ENCODE measurements around the gene PPFIBP2. TPM values are rescaled to one million over a fixed set of nuclear protein-coding genes. Genes with fewer than 3 reads are reported as not detected.

PPFIBP2 gene
- polyA plus RNA-seq, 2 of the 4 experiments (the other 2 are of a cell fraction): 13.4 to 32.5 TPM

DNA sequence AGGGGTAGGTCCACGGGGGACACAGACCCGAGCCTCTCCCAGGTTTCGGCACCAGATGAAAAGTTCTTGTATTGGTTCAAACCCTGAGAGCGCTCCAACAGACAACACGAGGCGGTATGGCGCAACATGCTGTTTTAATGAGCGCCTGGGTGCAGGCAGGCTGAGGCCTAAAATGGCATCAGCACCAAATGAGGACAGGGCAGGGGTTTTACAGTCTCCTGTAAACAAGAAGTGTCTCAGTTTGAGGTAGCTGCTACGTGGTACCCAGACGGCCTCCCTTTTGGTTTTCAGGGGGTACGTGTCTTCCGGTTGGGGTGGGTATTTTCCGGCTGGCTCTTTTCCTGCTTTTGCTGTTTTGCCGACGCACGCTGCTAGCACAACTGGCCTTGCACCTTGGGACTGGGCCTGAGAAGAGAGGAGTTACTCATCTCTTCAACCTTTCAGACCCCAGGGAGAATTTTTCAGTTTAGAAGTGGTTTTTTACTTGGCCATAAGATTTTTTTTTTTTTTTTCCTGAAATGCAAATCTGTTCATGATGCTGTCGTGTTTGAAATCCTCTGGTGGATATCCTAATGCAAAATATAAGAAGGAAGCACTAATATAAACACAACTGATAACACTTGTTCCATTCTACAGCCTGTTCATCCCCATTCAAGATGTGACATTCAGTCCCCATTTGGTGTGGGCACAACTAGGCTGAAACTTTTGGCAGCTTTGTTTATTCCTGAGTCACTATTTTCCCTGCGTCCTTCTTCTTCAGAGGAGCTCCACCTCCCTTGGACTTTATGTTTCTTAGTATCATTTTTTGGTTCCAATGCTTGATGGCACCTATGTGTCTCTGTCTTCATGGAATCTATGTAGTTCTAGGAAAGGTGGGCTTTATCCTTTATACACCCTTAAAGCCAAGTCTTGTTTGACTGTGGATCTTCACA, 6.5 kb downstream of the PPFIBP2 start (continued):
- no peak for TF ChIP-seq FOSL2 (IDR thresholded peaks at IDR 0.05)
- no peak for TF ChIP-seq FOSL2 (CRISPR knock-in tag; IDR thresholded peaks at IDR 0.05)
- TF ChIP-seq, protein P1, sequence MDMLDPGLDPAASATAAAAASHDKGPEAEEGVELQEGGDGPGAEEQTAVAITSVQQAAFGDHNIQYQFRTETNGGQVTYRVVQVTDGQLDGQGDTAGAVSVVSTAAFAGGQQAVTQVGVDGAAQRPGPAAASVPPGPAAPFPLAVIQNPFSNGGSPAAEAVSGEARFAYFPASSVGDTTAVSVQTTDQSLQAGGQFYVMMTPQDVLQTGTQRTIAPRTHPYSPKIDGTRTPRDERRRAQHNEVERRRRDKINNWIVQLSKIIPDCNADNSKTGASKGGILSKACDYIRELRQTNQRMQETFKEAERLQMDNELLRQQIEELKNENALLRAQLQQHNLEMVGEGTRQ (IDR thresholded peaks at IDR 0.05): no peak
- no peak for TF ChIP-seq CHD2 (IDR thresholded peaks at IDR 0.05; ENCODE audit: low read length, partially characterized antibody)
- TF ChIP-seq POLR2AphosphoS2 (conservative IDR thresholded peaks at IDR 0.05; ENCODE audit: low read length): no peak
- no peak for TF ChIP-seq JUN (IDR thresholded peaks at IDR 0.05)

DNA sequence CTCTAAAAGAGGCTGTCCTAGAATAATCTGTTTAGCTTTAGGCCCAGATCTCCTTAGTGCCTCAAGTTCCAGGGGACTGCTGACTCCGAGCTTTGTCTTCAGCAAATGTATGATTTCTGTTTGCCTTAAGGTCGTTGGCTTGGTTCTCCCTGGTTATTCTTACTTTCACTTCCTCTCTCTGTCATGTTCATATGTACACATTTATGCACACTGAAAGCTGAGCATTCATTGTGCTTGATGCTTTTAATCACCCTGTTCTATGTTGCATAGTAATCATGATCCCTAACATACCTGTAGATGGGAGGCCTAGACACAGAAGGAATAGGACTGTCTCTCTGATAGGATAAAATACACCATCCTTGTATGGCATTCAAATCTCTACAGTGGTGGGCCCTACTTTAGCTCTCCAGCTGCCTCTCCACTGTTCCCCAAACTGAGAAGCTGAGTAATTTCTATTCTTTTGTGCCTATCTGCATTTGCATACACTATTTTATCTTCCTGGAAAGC, 7.2 kb downstream of the PPFIBP2 start:
- DNase-seq (ENCODE audit: low read depth in 1 of 2, low spot score in 1 of 2) (no peak), ATAC-seq (no peak), FAIRE-seq (no peak)
- no peaks in the 10 kb centered on the region for H3K4me1 ChIP-seq
- H3K4me3 ChIP-seq: no peak overlapping the region
- ChIA-PET CTCF (interaction anchor here (0.8 to 4.3 kb wide), 4 partner anchors 8 to 144 kb away, joined by 4 to 29 read pairs (median 14); partner anchors contain the start of gene PPFIBP2), POLR2A (no interaction called here)
- H3K27ac ChIP-seq: no peak overlapping the region
- TF ChIP-seq, protein P2, sequence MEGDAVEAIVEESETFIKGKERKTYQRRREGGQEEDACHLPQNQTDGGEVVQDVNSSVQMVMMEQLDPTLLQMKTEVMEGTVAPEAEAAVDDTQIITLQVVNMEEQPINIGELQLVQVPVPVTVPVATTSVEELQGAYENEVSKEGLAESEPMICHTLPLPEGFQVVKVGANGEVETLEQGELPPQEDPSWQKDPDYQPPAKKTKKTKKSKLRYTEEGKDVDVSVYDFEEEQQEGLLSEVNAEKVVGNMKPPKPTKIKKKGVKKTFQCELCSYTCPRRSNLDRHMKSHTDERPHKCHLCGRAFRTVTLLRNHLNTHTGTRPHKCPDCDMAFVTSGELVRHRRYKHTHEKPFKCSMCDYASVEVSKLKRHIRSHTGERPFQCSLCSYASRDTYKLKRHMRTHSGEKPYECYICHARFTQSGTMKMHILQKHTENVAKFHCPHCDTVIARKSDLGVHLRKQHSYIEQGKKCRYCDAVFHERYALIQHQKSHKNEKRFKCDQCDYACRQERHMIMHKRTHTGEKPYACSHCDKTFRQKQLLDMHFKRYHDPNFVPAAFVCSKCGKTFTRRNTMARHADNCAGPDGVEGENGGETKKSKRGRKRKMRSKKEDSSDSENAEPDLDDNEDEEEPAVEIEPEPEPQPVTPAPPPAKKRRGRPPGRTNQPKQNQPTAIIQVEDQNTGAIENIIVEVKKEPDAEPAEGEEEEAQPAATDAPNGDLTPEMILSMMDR (IDR thresholded peaks at IDR 0.05): no peak
- H3K9me3 ChIP-seq: no peaks in the 10 kb centered on the region
- no peak overlapping the region for H3K4me2 ChIP-seq
- WGBS (ENCODE audit: missing lambda C conversion rate): 23% methylated on average over 2 of the region's 2 CpGs

DNA sequence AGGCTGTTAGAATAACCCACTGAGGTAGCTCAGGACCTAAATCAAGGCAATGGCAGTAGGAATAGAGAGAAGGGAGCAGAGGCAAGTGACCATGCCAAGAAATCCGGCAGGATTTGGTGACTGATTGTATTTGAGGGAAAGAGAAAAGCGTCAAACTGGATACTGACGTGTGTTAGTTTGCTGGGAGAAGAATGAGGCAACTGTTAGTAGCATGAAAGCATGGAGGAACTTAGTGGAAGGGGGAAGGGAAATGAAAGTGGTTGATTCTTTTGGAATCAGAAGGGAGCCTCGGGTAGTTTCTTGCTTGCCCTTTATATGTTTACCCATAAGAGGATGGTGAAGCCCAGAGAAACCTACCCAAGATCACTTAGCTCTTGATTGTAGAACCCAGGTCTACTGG, 8.3 kb downstream of the PPFIBP2 start:
- DNase-seq (ENCODE audit: low read depth in 1 of 2, low spot score in 1 of 2) (no peak), ATAC-seq (no peak), FAIRE-seq (no peak)
- TF ChIP-seq FOXS1 (CRISPR knock-in tag; IDR thresholded peaks at IDR 0.05) (no peak), HDAC2 (IDR thresholded peaks at IDR 0.05) (no peak), FOSL2 (IDR thresholded peaks at IDR 0.05) (no peak), FOSL2 (CRISPR knock-in tag; IDR thresholded peaks at IDR 0.05) (no peak), TP53 (CRISPR knock-in tag; IDR thresholded peaks at IDR 0.05) (no peak), RFX5 (IDR thresholded peaks at IDR 0.05) (no peak), CHD2 (IDR thresholded peaks at IDR 0.05; ENCODE audit: low read length, partially characterized antibody) (no peak), JUNB (IDR thresholded peaks at IDR 0.05) (no peak), GATA3 (IDR thresholded peaks at IDR 0.05; ENCODE audit: borderline replicate concordance) (no peak), CBX8 (IDR thresholded peaks at IDR 0.05) (no peak), RAD21 (conservative IDR thresholded peaks at IDR 0.05 in 1 of 2, IDR thresholded peaks at IDR 0.05 in 1 of 2) (no peak)
- TF ChIP-seq, protein P3, sequence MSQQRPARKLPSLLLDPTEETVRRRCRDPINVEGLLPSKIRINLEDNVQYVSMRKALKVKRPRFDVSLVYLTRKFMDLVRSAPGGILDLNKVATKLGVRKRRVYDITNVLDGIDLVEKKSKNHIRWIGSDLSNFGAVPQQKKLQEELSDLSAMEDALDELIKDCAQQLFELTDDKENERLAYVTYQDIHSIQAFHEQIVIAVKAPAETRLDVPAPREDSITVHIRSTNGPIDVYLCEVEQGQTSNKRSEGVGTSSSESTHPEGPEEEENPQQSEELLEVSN (IDR thresholded peaks at IDR 0.05; ENCODE audit: borderline replicate concordance, low read depth): no peak
- TF ChIP-seq, protein P4, sequence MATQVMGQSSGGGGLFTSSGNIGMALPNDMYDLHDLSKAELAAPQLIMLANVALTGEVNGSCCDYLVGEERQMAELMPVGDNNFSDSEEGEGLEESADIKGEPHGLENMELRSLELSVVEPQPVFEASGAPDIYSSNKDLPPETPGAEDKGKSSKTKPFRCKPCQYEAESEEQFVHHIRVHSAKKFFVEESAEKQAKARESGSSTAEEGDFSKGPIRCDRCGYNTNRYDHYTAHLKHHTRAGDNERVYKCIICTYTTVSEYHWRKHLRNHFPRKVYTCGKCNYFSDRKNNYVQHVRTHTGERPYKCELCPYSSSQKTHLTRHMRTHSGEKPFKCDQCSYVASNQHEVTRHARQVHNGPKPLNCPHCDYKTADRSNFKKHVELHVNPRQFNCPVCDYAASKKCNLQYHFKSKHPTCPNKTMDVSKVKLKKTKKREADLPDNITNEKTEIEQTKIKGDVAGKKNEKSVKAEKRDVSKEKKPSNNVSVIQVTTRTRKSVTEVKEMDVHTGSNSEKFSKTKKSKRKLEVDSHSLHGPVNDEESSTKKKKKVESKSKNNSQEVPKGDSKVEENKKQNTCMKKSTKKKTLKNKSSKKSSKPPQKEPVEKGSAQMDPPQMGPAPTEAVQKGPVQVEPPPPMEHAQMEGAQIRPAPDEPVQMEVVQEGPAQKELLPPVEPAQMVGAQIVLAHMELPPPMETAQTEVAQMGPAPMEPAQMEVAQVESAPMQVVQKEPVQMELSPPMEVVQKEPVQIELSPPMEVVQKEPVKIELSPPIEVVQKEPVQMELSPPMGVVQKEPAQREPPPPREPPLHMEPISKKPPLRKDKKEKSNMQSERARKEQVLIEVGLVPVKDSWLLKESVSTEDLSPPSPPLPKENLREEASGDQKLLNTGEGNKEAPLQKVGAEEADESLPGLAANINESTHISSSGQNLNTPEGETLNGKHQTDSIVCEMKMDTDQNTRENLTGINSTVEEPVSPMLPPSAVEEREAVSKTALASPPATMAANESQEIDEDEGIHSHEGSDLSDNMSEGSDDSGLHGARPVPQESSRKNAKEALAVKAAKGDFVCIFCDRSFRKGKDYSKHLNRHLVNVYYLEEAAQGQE (IDR thresholded peaks at IDR 0.05): no peak
- TF ChIP-seq, protein P5, sequence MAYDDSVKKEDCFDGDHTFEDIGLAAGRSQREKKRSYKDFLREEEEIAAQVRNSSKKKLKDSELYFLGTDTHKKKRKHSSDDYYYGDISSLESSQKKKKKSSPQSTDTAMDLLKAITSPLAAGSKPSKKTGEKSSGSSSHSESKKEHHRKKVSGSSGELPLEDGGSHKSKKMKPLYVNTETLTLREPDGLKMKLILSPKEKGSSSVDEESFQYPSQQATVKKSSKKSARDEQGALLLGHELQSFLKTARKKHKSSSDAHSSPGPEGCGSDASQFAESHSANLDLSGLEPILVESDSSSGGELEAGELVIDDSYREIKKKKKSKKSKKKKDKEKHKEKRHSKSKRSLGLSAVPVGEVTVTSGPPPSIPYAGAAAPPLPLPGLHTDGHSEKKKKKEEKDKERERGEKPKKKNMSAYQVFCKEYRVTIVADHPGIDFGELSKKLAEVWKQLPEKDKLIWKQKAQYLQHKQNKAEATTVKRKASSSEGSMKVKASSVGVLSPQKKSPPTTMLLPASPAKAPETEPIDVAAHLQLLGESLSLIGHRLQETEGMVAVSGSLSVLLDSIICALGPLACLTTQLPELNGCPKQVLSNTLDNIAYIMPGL (CRISPR knock-in tag; IDR thresholded peaks at IDR 0.05; ENCODE audit: borderline replicate concordance): no peak
- TF ChIP-seq, protein P6, sequence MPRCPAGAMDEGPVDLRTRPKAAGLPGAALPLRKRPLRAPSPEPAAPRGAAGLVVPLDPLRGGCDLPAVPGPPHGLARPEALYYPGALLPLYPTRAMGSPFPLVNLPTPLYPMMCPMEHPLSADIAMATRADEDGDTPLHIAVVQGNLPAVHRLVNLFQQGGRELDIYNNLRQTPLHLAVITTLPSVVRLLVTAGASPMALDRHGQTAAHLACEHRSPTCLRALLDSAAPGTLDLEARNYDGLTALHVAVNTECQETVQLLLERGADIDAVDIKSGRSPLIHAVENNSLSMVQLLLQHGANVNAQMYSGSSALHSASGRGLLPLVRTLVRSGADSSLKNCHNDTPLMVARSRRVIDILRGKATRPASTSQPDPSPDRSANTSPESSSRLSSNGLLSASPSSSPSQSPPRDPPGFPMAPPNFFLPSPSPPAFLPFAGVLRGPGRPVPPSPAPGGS (IDR thresholded peaks at IDR 0.05): no peak
- H3K9me3 ChIP-seq: no peaks in the 10 kb centered on the region
- CTCF ChIA-PET: interaction anchor here (0.8 to 4.3 kb wide), 6 partner anchors 9 to 166 kb away, joined by 3 to 29 read pairs (median 8); partner anchors contain the start of gene PPFIBP2
- H3K4me2 ChIP-seq: no peak overlapping the region
- H3K4me3 ChIP-seq: no peak overlapping the region
- no peak overlapping the region for H3K27ac ChIP-seq
- WGBS (ENCODE audit: missing lambda C conversion rate): 63% methylated on average over 4 of the region's 4 CpGs
- POLR2A ChIA-PET: no interaction called here
- H3K4me1 ChIP-seq: no peaks in the 10 kb centered on the region

Data from A549 (cell line).